C4-2B (cell line): ENCODE results near the gene GOT1.

Experiments
- H3K27ac ChIP-seq: fragments of 450-650 bp; 2 replicates; pipeline ENCODE4 v1.5.1; 2017
- CTCF ChIP-seq: fragments of 450-650 bp; conservative IDR thresholded peaks from 2 replicates; pipeline ENCODE4 v1.5.1; 2017; ENCODE audit warnings: mild to moderate bottlenecking
- ZFX ChIP-seq: fragments of 450-650 bp; IDR thresholded peaks from 2 replicates; pipeline ENCODE4 v1.6.1; 2017

The GOT1 gene

DNA sequence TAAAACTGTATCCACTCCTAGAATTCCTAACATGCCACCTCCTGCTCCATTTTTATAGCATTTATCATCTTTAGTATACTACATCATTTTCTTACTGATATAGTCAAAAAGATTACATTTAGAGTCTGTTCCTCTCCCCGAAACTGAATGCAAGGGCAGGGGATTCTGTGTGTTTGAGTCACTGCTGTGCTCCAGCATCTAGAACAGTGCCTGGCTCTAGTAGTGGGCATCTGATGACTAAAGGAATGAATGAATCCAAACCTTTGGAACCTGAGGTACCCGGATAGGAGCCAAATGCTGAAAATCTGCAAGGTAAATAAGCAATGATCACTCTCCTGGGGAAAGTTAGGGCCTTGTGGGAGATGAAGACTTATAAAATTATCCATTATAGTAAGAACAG is 18.9 kb downstream of the GOT1 start:
- TF ChIP-seq ZFX (no peak), CTCF (no peak)
- no peak overlapping the region for H3K27ac ChIP-seq

DNA sequence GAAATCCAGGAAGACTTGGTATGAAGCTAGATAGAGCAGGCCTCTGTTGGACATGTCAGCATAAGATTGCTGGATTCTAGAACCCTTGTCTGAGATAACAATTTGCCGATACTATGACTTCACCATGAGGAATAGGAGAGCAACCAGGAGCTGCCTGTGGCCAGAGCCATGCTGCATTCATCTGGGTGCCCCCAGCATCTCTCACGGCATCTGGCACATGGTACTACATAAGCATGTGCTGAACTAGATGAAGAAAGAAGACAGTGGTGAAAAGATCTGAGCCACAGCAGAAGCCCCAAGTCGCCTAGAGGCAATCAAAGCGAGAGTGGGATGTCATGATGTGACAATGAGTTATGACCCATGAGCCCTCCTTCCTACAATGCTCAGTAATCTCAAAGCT is 19.5 kb downstream of the GOT1 start:
- TF ChIP-seq ZFX: no peak
- TF ChIP-seq CTCF: no peak
- no peak overlapping the region for H3K27ac ChIP-seq

- TF ChIP-seq CTCF: no peak
- no peak for TF ChIP-seq ZFX
- no peak overlapping the region for H3K27ac ChIP-seq
Measured at GRCh38 chr10:99410146-99410545, 20.3 kb downstream of the GOT1 start.

- no peak overlapping the region for H3K27ac ChIP-seq
- TF ChIP-seq CTCF (no peak), ZFX (no peak)
Measured at GRCh38 chr10:99406149-99406548, 24.3 kb downstream of the GOT1 start.

DNA sequence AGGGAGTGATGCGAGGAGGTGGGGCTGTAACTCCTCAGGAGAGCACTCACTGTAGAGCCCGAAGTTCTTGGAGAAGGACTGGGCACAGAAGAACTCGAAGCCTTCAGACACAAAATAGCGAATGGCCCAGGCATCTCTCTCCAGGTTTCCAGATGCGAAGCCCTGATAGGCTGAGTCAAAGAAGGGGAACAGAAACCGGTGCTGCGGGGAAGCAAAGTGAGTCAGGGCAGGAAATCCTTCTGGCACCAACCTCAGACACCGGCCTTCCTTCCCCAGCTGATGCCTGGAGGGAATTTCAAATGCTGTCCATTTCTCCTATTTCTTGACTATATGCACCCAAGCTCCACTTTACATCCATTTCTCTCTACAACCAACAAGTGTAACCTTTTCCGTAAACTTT is 26.8 kb downstream of the GOT1 start:
- TF ChIP-seq ZFX (no peak), CTCF (no peak)
- no peak overlapping the region for H3K27ac ChIP-seq

DNA sequence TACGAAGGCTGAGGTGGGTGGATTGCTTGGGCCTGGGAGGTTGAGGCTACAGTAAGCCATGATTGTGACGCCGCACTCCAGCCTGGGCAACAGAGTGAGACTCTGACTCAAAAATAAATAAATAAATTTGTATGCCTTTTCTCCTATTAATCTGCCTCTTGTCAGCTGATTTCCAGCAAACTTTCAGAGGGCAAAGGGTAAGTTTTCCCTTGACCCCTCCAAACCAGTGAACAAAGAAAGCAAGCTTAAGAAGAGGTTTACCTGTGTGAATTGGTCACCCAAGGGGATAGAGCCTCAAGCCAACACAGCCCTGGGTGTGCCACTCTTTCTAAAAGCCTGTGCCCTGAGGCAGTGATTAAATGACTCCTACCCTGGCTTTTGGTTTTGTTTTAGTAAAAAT is 30.8 kb downstream of the GOT1 start:
- no peak overlapping the region for H3K27ac ChIP-seq
- no peak for TF ChIP-seq ZFX
- TF ChIP-seq CTCF: no peak

DNA sequence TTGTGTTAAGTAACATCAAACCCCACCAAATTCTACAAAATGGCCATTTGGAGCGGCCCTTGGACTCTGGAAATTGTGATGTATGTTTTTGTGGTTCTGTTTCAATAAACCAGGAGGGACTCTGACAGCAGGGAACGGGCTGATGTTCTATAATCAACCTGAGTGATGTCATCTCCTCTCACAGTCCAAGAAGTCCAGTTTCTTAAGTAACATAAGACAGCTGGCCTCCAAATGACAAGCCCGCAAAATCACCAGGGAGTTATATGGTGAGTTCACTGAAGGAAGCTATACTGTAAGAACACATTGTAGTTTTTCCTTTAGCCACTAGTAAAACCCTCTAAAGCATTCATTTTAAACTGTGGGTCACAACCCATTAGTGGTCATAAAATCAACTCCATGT is 34.0 kb downstream of the GOT1 start:
- peak overlapping the region; percentile 62; the same call in 1 of the 2 replicates for H3K27ac ChIP-seq
- TF ChIP-seq ZFX (no peak), CTCF (no peak; the same call in 1 of the 2 replicates)
